HFF-Myc (cell line): ENCODE measurements around the gene ECM2.

Source experiments
- DNase-seq: peaks from one replicate; pipeline ENCODE4 v3.0.0-alpha.2; 2011; ENCODE audit warnings: low read depth; ENCODE audit errors: extremely low read depth
- H3K4me3 ChIP-seq: replicated peaks from 2 replicates; pipeline ENCODE4 v1.5.1; 2011; ENCODE audit warnings: low read depth, mild to moderate bottlenecking, control low read depth, low read length
- TF ChIP-seq, protein P1 (sequence below): IDR thresholded peaks from 2 replicates; pipeline ENCODE4 v1.5.1; 2012; ENCODE audit warnings: mild to moderate bottlenecking, low read depth, low read length, control low read depth; ENCODE audit errors: missing control alignments

The ECM2 gene

DNA sequence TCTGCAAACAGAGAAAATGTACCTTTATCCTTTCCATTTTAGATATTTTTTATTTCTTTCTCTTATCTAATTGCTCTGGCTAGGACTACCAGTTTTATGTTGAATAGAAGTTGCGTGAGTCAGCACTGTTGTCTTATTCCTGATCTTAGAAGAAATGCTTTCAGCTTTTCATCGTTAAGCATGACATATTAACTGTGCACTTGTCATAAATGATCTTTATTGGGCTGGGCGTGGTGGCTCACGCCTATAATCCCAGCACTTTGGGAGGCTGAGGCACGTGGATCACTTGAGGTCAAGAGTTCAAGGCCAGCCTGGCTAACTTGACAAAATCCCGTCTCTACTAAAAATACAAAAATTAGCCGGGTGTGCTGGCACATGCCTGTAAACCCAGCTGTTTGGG lies 8.2 kb upstream of the ECM2 start:
- no peak overlapping the region for H3K4me3 ChIP-seq
- DNase-seq: no peak

DNA sequence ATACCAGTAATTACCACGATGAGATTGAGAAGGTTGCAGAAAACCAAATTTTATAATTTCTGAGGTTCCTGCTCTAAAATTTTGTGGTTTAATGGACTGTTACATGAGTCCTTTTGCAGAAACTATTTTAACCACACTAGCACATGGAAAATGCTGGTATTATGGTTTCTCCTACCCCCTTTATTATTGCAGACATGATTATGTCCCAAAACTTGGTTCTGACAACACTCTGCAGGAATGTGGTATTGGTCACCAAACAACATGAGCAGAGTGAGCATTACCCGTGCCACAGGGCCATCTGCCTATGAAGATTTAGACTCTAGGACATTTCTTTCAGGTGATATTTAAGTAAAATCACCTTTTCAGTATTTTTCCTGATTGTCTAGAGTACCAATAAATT lies 2.8 kb upstream of the ECM2 start:
- H3K4me3 ChIP-seq: no peak overlapping the region
- DNase-seq: no peak
- TF ChIP-seq, protein P1, sequence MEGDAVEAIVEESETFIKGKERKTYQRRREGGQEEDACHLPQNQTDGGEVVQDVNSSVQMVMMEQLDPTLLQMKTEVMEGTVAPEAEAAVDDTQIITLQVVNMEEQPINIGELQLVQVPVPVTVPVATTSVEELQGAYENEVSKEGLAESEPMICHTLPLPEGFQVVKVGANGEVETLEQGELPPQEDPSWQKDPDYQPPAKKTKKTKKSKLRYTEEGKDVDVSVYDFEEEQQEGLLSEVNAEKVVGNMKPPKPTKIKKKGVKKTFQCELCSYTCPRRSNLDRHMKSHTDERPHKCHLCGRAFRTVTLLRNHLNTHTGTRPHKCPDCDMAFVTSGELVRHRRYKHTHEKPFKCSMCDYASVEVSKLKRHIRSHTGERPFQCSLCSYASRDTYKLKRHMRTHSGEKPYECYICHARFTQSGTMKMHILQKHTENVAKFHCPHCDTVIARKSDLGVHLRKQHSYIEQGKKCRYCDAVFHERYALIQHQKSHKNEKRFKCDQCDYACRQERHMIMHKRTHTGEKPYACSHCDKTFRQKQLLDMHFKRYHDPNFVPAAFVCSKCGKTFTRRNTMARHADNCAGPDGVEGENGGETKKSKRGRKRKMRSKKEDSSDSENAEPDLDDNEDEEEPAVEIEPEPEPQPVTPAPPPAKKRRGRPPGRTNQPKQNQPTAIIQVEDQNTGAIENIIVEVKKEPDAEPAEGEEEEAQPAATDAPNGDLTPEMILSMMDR: no peak

More for the DNA sequence above, 8.2 kb upstream of the ECM2 start:
- TF ChIP-seq, protein P1: no peak

DNA sequence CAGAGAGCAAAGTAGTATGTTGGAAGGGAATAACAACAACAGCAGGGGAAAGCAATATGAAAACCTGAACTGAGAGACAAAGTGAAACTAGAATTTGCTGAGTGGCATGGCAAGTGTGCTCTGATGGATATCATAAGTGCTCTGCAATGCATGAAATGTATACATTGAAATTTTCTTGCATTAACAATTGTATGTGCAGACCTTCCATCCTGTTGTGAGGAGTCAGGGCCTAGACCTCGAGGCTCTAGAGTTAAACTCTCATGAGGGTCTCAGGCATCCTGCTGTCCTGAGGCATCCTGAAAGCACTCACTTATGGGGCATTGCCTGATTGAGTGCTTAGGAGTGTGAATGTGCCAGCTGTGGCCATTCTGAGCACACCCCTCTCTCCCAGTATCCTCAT lies 1.1 kb downstream of the ECM2 start:
- TF ChIP-seq, protein P1: no peak
- DNase-seq: no peak
- H3K4me3 ChIP-seq: no peak overlapping the region

DNA sequence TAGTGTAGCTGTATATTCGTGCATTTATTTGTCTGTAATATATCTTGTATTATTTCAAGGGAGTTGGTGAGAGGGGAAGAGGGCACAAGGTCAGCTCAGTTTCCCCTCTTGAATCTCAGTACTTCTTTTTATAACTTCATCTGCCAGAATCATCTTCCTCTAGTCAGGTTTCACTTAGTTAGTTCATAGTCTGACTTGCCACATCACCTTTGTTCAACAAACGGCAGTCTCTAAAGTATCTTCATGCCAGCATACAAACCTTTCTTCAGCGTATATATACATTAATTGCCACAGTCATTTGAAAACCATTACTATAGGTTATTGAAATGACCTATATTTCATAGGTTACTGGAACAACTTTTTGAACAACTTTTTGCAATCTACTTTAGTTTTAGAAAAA lies 1.6 kb downstream of the ECM2 start:
- DNase-seq: no peak
- TF ChIP-seq, protein P1: no peak
- no peak overlapping the region for H3K4me3 ChIP-seq

DNA sequence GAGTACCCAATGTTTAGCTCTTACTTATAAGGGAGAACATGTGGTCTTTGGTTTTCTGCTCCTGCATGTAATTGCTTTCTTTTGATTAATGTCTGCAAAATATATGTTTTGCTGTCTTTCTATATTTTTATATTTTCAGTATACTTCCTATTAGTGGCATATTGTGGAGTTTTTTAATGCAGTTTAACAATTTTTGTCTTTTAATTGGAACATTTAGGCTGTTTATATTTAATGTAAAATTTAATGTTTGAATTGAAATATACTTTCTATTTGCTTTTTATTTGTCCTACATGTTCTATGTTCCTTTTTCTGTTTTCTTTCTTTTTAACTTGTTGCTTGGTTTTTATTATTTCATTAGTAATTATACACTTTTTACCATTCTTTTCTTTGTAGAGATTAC lies 4.9 kb downstream of the ECM2 start:
- H3K4me3 ChIP-seq: no peak overlapping the region
- TF ChIP-seq, protein P1: no peak
- no peak for DNase-seq

DNA sequence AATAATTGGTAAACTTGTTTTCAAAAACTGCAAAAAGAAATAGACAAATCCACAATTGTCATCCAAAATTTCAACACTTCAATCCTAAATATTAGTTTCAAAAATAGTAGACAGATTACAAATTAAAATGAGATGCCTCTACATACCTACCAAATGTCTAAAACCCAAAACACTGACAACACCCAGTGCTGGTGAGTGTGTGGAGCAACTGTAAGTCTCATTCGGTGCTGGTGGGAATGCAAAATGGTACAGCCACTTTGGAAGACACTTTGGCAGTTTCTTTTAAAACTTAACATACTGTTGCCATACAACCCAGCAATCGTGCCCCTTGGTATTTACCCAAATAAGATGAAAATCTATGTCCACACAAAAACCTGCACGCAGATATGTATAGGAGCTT lies 6.7 kb downstream of the ECM2 start:
- no peak overlapping the region for H3K4me3 ChIP-seq
- TF ChIP-seq, protein P1: no peak
- DNase-seq: no peak

DNA sequence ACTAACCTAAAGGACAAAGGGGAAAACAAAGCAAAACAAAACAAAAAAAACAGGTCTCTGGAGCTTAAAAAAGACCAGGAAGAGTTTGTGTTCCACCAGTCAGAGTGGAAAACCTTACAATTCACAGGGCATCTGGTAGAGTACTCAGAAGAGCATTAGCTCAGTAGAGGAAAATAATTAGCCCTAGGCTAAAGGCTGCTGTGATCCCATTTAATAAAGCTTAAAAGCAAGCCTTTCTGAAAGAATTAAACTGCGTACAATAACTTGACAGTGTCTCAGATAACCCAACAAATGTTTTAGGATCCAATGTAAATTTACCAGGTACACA lies 7.3 kb downstream of the ECM2 start:
- TF ChIP-seq, protein P1: no peak
- H3K4me3 ChIP-seq: no peak overlapping the region
- DNase-seq: no peak
